ENCODE results near the gene CCDC87. TPM values are rescaled to one million over a fixed set of nuclear protein-coding genes. Genes with fewer than 3 reads are reported as not detected.
A peak's percentile ranks its signal among the peaks of the same experiment; 100 is the strongest.
"Not testable (repeated sequence)": the region's sequence is repeated elsewhere in the genome, so short reads cannot be mapped to it uniquely, and the experiment has no call there.

Gene CCDC87, protein sequence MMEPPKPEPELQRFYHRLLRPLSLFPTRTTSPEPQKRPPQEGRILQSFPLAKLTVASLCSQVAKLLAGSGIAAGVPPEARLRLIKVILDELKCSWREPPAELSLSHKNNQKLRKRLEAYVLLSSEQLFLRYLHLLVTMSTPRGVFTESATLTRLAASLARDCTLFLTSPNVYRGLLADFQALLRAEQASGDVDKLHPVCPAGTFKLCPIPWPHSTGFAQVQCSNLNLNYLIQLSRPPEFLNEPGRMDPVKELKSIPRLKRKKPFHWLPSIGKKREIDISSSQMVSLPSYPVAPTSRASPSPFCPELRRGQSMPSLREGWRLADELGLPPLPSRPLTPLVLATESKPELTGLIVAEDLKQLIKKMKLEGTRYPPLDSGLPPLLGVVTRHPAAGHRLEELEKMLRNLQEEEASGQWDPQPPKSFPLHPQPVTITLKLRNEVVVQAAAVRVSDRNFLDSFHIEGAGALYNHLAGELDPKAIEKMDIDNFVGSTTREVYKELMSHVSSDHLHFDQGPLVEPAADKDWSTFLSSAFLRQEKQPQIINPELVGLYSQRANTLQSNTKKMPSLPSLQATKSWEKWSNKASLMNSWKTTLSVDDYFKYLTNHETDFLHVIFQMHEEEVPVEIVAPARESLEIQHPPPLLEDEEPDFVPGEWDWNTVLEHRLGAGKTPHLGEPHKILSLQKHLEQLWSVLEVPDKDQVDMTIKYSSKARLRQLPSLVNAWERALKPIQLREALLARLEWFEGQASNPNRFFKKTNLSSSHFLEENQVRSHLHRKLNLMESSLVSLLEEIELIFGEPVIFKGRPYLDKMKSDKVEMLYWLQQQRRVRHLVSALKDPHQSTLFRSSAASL
- total RNA-seq, result 1 to 10 TPM in 1 of 2 donors, under 1 TPM in 1; 0.82 to 3.8 TPM

DNA sequence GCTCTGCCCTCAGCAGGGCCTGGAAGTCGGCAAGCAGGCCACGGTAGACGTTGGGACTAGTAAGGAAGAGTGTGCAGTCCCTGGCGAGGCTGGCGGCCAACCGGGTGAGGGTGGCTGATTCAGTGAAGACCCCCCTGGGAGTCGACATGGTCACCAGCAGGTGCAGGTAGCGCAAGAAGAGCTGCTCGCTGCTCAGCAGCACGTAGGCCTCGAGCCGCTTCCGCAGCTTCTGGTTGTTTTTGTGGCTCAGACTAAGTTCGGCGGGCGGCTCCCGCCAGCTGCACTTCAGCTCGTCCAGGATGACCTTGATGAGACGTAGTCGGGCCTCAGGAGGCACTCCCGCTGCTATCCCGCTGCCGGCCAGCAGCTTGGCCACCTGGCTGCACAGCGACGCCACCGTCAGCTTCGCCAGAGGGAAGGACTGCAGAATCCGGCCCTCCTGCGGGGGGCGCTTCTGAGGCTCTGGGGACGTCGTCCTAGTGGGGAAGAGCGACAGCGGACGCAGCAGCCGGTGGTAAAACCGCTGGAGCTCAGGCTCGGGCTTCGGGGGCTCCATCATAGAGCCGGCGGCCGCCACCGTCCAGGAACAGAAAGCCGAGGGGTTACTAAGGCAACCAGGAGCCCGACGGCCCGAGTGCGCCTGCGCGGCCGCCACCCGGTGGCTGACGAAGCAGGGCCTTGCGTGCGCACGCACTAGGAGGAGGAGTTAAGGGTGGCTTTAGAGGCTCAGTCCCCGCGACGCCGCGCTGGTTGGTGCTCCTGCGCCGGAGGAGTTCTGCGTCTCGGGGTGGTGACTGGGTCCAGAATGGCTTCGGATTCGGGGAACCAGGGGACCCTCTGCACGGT is at the start of gene CCDC87, which contains the start of gene CCS:
CCDC87 (minus strand) TSS at position 607 of the 846 bp plus-strand sequence; CDS start at position 559, 48 bp downstream.
CCS (plus strand) TSS at position 729 of the 846 bp plus-strand sequence; CDS start at position 806, 77 bp downstream.
- no peaks in the 10 kb centered on the region for H3K9me3 ChIP-seq
- no peaks in the 10 kb centered on the region for H3K27me3 ChIP-seq (replicated peaks; ENCODE audit: insufficient read depth)
- peaks cover 8% of the 10 kb centered on the region for H3K4me1 ChIP-seq (replicated peaks)
- intact Hi-C loops (cut with DNase I), result loop anchor here (5.0 kb wide), 1 partner anchor 85 kb away; the partner anchor contains the start of gene RBM4B
- WGBS, result 18% methylated on average over 56 of the region's 68 CpGs
- DNase-seq (ENCODE audit: low spot score), result peak; percentile 97
- H3K27ac ChIP-seq, result peak within 1 kb of the TSS; percentile 80 to 83
- TF ChIP-seq, protein P1, sequence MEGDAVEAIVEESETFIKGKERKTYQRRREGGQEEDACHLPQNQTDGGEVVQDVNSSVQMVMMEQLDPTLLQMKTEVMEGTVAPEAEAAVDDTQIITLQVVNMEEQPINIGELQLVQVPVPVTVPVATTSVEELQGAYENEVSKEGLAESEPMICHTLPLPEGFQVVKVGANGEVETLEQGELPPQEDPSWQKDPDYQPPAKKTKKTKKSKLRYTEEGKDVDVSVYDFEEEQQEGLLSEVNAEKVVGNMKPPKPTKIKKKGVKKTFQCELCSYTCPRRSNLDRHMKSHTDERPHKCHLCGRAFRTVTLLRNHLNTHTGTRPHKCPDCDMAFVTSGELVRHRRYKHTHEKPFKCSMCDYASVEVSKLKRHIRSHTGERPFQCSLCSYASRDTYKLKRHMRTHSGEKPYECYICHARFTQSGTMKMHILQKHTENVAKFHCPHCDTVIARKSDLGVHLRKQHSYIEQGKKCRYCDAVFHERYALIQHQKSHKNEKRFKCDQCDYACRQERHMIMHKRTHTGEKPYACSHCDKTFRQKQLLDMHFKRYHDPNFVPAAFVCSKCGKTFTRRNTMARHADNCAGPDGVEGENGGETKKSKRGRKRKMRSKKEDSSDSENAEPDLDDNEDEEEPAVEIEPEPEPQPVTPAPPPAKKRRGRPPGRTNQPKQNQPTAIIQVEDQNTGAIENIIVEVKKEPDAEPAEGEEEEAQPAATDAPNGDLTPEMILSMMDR (IDR thresholded peaks at IDR 0.05), result peak; percentile 57 to 88 (median 72)
- peak; percentile 93 for TF ChIP-seq POLR2A (IDR thresholded peaks at IDR 0.05)
- peak; percentile 99 for TF ChIP-seq POLR2AphosphoS5 (IDR thresholded peaks at IDR 0.05)
- no peaks in the 10 kb centered on the region for H3K36me3 ChIP-seq
- peak within 1 kb of the TSS; percentile 60 to 66 for H3K4me3 ChIP-seq

DNA sequence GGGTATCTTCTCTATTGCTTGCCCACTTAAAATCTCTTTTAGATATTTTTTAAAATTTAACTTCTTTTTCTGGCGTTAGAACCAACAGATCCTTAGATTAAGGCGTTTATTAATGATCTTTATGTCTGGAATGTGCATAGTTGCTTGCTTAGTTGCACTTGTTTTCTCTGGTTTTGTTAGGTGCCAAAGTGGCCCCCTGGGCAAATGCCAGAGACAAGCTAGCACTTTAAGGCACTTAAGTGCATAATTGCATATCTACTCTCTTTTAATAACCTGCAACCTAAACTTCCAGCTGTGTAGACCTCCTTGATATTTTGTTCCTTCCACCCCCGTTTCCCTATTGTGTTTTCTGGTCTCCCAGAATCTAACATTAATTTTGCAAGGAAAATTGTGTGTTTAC is 49.0 kb upstream of the CCDC87 start:
- Histone ChIP-seq H3K4me3 (peak overlapping the region; percentile 4 to 82), H3K4me1 (replicated peaks) (peaks cover 23% of the 10 kb centered on the region), H3K9me3 (no peaks in the 10 kb centered on the region), H3K36me3 (peaks cover 6 to 17% of the 10 kb centered on the region in 2 donors), H3K27ac (no peak overlapping the region), H3K27me3 (replicated peaks; ENCODE audit: insufficient read depth) (no peaks in the 10 kb centered on the region)
- intact Hi-C loops (cut with DNase I), result no loop called here
- TF ChIP-seq POLR2A (IDR thresholded peaks at IDR 0.05) (no peak), POLR2AphosphoS5 (IDR thresholded peaks at IDR 0.05) (no peak)
- TF ChIP-seq, protein P1 (IDR thresholded peaks at IDR 0.05), result no peak
- 15% methylated on average over 3 of the region's 3 CpGs for WGBS
- DNase-seq (ENCODE audit: low spot score), result no peak

DNA sequence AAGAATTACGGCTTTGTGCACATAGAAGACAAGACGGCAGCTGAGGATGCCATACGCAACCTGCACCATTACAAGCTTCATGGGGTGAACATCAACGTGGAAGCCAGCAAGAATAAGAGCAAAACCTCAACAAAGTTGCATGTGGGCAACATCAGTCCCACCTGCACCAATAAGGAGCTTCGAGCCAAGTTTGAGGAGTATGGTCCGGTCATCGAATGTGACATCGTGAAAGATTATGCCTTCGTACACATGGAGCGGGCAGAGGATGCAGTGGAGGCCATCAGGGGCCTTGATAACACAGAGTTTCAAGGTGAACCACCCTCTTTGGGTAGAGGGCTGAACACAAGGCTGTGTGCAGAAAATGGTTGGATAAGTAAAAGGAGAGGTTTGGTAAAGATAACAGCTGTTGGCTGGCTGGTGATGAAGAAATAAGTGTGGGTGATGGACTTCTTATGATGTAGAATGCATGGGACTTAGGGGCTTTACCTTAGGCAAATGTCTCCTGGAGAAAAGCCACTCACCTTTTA is 47.0 kb upstream of the CCDC87 start:
- intact Hi-C loops (cut with DNase I), result loop anchor here (5.0 kb wide), 1 partner anchor 37 kb away; the partner anchor contains the start of gene RBM4B
- 24% methylated on average over 10 of the region's 10 CpGs for WGBS
- not testable (repeated sequence) for H3K27me3 ChIP-seq (replicated peaks; ENCODE audit: insufficient read depth); H3K9me3 ChIP-seq; H3K27ac ChIP-seq; DNase-seq (ENCODE audit: low spot score)
- H3K4me1 ChIP-seq (replicated peaks), result peaks cover 19% of the 10 kb centered on the region
- peaks cover 6 to 17% of the 10 kb centered on the region in 2 donors for H3K36me3 ChIP-seq
- H3K4me3 ChIP-seq, result peak overlapping the region in 1 of 2 donors; percentile 82

DNA sequence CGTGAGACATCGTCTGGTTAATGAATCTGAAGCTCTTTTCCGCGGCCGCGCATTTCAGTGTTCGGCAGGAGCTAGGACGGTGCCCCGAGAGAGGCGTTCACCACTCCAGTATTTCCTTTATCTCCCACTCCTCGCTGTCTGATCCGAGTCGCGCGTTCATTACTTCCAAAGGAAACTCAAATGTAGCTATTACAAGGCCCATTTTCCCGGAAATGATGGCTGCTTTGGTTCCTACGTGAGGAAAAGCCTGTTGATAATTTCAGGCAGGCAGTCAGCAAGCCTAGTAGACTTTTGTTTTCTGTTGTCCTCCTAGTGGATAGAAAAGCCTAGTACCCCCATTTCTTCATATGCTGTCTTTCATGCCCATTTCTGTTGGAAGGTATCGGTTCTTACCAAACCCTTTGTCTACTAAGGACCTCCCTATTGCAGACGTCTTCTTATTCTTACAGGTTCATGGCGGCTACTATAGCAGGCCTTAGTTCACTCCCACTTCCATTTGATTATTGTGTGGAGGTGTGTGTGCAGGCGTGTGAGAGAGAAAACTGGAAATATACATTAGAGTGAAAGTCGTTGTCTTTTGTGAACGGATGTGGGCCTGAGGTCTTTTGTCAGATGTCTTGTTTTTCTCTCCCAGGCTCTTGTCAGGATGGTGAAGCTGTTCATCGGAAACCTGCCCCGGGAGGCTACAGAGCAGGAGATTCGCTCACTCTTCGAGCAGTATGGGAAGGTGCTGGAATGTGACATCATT is 46.4 kb upstream of the CCDC87 start:
- WGBS, result 3% methylated on average over 27 of the region's 27 CpGs
- Histone ChIP-seq H3K27me3 (replicated peaks; ENCODE audit: insufficient read depth) (no peaks in the 10 kb centered on the region), H3K36me3 (peaks cover 6 to 17% of the 10 kb centered on the region in 2 donors), H3K4me3 (peak overlapping the region; percentile 65 to 82), H3K9me3 (no peaks in the 10 kb centered on the region), H3K27ac (peak overlapping the region; percentile 90 to 94), H3K4me1 (replicated peaks) (peaks cover 15% of the 10 kb centered on the region)
- intact Hi-C loops (cut with DNase I), result loop anchor here (5.0 kb wide), 1 partner anchor 38 kb away; the partner anchor contains the start of gene RBM4B
- DNase-seq (ENCODE audit: low spot score), result no peak
- TF ChIP-seq, protein P1 (IDR thresholded peaks at IDR 0.05), result no peak
- TF ChIP-seq POLR2AphosphoS5 (IDR thresholded peaks at IDR 0.05), result no peak
- TF ChIP-seq POLR2A (IDR thresholded peaks at IDR 0.05), result no peak
